HCT116 (cell line): ENCODE results near the gene SRL. TPM values are rescaled to one million over a fixed set of nuclear protein-coding genes. Genes with fewer than 3 reads are reported as not detected.

Experiments used
- ATAC-seq: fragments of 200-7000 bp; cut with Tn5 transposase; 2 replicates; pipeline ENCODE4 v1.9.1; 2020; ENCODE audit warnings: mild to moderate bottlenecking, moderate library complexity
- BruUV-seq: library from RNA; stranded (reverse); fragments of 400-500 nt; replicated peaks from 2 replicates; lab custom pipeline; 2021; lab: Mats Ljungman, UMichigan
- CTCF ChIA-PET: fragments of 300-600 bp; sonication (Branson Sonifier 250); formaldehyde crosslinking; loops from one replicate; lab custom pipeline; 2021; ENCODE audit warnings: antibody characterized with exemption; lab: Charles Lee
- POLR2A ChIA-PET: fragments of 300-600, 350-600 bp; sonication (Branson Sonifier 250); formaldehyde crosslinking; loops from one replicate; lab custom pipeline; 2021; ENCODE audit warnings: antibody characterized with exemption; lab: Charles Lee
- RAD21 ChIA-PET, 2 experiments: fragments of 300-600 bp; sonication (Branson Sonifier 250); formaldehyde crosslinking; loops; one replicate each; lab custom pipeline; 2023; ENCODE audit warnings: low total read pairs in 2 of 2; ENCODE audit not compliant: uncharacterized antibody in 2 of 2, unreplicated experiment in 2 of 2, low non-redundant PET in 1 of 2; lab: Charles Lee
- DNase-seq: peaks from one replicate; pipeline ENCODE4 v3.0.0-alpha.2; 2010; ENCODE audit warnings: low read depth, low spot score
- H2AFZ ChIP-seq: fragments of 200-600 bp; shearing (Covaris generic), sonication (generic); 2 replicates; pipeline ENCODE4 v1.6.1; 2017; ENCODE audit warnings: low read depth, mixed run types, mixed read lengths, antibody characterized with exemption, low read length; ENCODE audit not compliant: poor library complexity, severe bottlenecking
- H3K27ac ChIP-seq: 2 replicates; pipeline ENCODE4 v1.5.1; 2012; ENCODE audit warnings: low read depth, low read length
- H3K27me3 ChIP-seq: fragments of 200-600 bp; sonication (generic); 2 replicates; pipeline ENCODE4 v1.6.1; 2016; ENCODE audit warnings: mixed run types, low read length, mixed read lengths; ENCODE audit not compliant: insufficient read depth
- H3K36me3 ChIP-seq, 2 experiments: fragments of 200-500 bp in 1 of 2; fragments of 200-600 bp in 1 of 2; sonication (Bioruptor generic) in 1 of 2; sonication (generic) in 1 of 2; 2 replicates each; pipeline versions ENCODE4 v1.5.1 to v1.6.1; 2014 to 2016; ENCODE audit warnings: low read length in 2 of 2, inconsistent platforms in 1 of 2, mixed read lengths in 1 of 2, mixed run types in 1 of 2; ENCODE audit not compliant: insufficient read depth in 2 of 2, control insufficient read depth in 1 of 2
- H3K4me1 ChIP-seq, 2 experiments: fragments of 200-600 bp in 1 of 2; sonication (generic) in 1 of 2; 2 replicates each; pipeline versions ENCODE4 v1.5.1 to v1.6.1; 2012 to 2017; ENCODE audit warnings: low read length in 2 of 2, inconsistent platforms in 1 of 2, mild to moderate bottlenecking in 1 of 2, mixed read lengths in 1 of 2, mixed run types in 1 of 2, moderate library complexity in 1 of 2; ENCODE audit not compliant: insufficient read depth in 2 of 2, control insufficient read depth in 1 of 2
- H3K4me2 ChIP-seq: fragments of 200-600 bp; sonication (generic); 2 replicates; pipeline ENCODE4 v1.6.1; 2017; ENCODE audit warnings: mixed run types, low read length, mixed read lengths
- H3K4me3 ChIP-seq, 2 experiments: fragments of 200-600 bp in 1 of 2; sonication (generic) in 1 of 2; replicated peaks in 1 of 2; 2 replicates each; pipeline ENCODE4 v1.5.1; 2011 to 2016; ENCODE audit warnings: low read length in 2 of 2, control low read depth in 1 of 2, low read depth in 1 of 2, mild to moderate bottlenecking in 1 of 2, mixed read lengths in 1 of 2, mixed run types in 1 of 2
- H3K79me2 ChIP-seq: fragments of 200-600 bp; sonication (generic); 2 replicates; pipeline ENCODE4 v1.6.1; 2017; ENCODE audit warnings: mild to moderate bottlenecking, mixed run types, low read length, moderate library complexity, mixed read lengths; ENCODE audit not compliant: insufficient read depth
- H3K9ac ChIP-seq: fragments of 200-600 bp; sonication (generic); 2 replicates; pipeline ENCODE4 v1.6.1; 2016; ENCODE audit warnings: low read length, mixed read lengths
- H3K9me2 ChIP-seq: fragments of 200-600 bp; sonication (generic), shearing (Covaris generic); 2 replicates; pipeline ENCODE4 v1.6.1; 2017; ENCODE audit warnings: mixed run types, mild to moderate bottlenecking, moderate library complexity; ENCODE audit not compliant: insufficient read depth
- H3K9me3 ChIP-seq, 2 experiments: fragments of 200-500 bp in 1 of 2; fragments of 200-600 bp in 1 of 2; sonication (Bioruptor generic) in 1 of 2; sonication (generic) in 1 of 2; 2 replicates each; pipeline ENCODE4 v1.6.1; 2014 to 2017; ENCODE audit warnings: low read length in 2 of 2, mixed read lengths in 2 of 2, inconsistent platforms in 1 of 2, low read depth in 1 of 2, mild to moderate bottlenecking in 1 of 2, mixed run types in 1 of 2, moderate library complexity in 1 of 2; ENCODE audit not compliant: control insufficient read depth in 1 of 2, insufficient read depth in 1 of 2
- H4K20me1 ChIP-seq: fragments of 200-600 bp; sonication (generic), shearing (Covaris generic); 2 replicates; pipeline ENCODE4 v1.6.1; 2017; ENCODE audit warnings: mixed run types, mild to moderate bottlenecking, moderate library complexity; ENCODE audit not compliant: insufficient read depth
- ATF3 ChIP-seq: IDR thresholded peaks from 2 replicates; pipeline ENCODE4 v1.6.1; 2012
- CBX3 ChIP-seq: IDR thresholded peaks from 2 replicates; pipeline ENCODE4 v1.6.1; 2012; ENCODE audit warnings: low read depth
- CTCF ChIP-seq, 3 experiments: fragments of 200-600 bp in 1 of 3; sonication (generic) in 1 of 3; IDR thresholded peaks in 2 of 3; conservative IDR thresholded peaks in 1 of 3; 2 replicates each; pipeline ENCODE4 v1.5.1; 2012 to 2017; ENCODE audit warnings: low read depth in 2 of 3, low read length in 2 of 3, antibody characterized with exemption in 1 of 3, borderline replicate concordance in 1 of 3, control low read depth in 1 of 3, mild to moderate bottlenecking in 1 of 3, mixed read lengths in 1 of 3, mixed run types in 1 of 3, moderate library complexity in 1 of 3; ENCODE audit not compliant: insufficient read depth in 1 of 3
- EGR1 ChIP-seq: IDR thresholded peaks from 2 replicates; pipeline ENCODE4 v1.6.1; 2012; ENCODE audit warnings: low read depth
- EZH2 ChIP-seq: fragments of 200-600 bp; sonication (generic); IDR thresholded peaks from 2 replicates; pipeline ENCODE4 v1.6.1; 2017; ENCODE audit warnings: antibody characterized with exemption, mixed run types
- FOSL1 ChIP-seq: IDR thresholded peaks from 2 replicates; pipeline ENCODE4 v1.6.1; 2012; ENCODE audit warnings: low read depth
- MAX ChIP-seq: IDR thresholded peaks from 2 replicates; pipeline ENCODE4 v1.6.1; 2012
- POLR2A ChIP-seq: IDR thresholded peaks from 2 replicates; pipeline ENCODE4 v1.7.0; 2011; ENCODE audit warnings: borderline replicate concordance; ENCODE audit not compliant: insufficient read depth, insufficient read length; ENCODE audit errors: extremely low read depth
- POLR2AphosphoS5 ChIP-seq: IDR thresholded peaks from 2 replicates; pipeline ENCODE4 v1.6.1; 2011; ENCODE audit warnings: mild to moderate bottlenecking, low read depth, low read length, moderate library complexity
- RAD21 ChIP-seq: IDR thresholded peaks from 2 replicates; pipeline ENCODE4 v1.6.1; 2012; ENCODE audit warnings: low read depth, mild to moderate bottlenecking
- REST ChIP-seq: IDR thresholded peaks from 2 replicates; pipeline ENCODE4 v1.6.1; 2012; ENCODE audit warnings: low read depth
- SIN3A ChIP-seq: IDR thresholded peaks from 2 replicates; pipeline ENCODE4 v1.6.1; 2012; ENCODE audit warnings: low read depth
- SP1 ChIP-seq: IDR thresholded peaks from 2 replicates; pipeline ENCODE4 v1.6.1; 2012; ENCODE audit warnings: low read depth
- SRF ChIP-seq: IDR thresholded peaks from 2 replicates; pipeline ENCODE4 v1.6.1; 2012; ENCODE audit warnings: low read depth
- TCF7L2 ChIP-seq: IDR thresholded peaks from 2 replicates; pipeline ENCODE4 v1.7.0; 2011; ENCODE audit warnings: borderline replicate concordance, inconsistent platforms; ENCODE audit not compliant: insufficient read depth, insufficient read length; ENCODE audit errors: extremely low read depth
- YY1 ChIP-seq: IDR thresholded peaks from 2 replicates; pipeline ENCODE4 v1.6.1; 2011; ENCODE audit warnings: low read length, low read depth, moderate library complexity, mild to moderate bottlenecking; ENCODE audit not compliant: insufficient replicate concordance; ENCODE audit errors: extremely low read depth
- ZFX ChIP-seq: fragments of 450-650 bp; IDR thresholded peaks from 2 replicates; pipeline ENCODE4 v1.6.1; 2017
- ZNF274 ChIP-seq: fragments of 200-500 bp; sonication (Bioruptor generic); IDR thresholded peaks from 2 replicates; pipeline ENCODE4 v1.6.1; 2014; ENCODE audit warnings: mild to moderate bottlenecking, low read depth, low read length, inconsistent platforms
- intact Hi-C: fragments of 100-400 bp; cut with micrococcal nuclease; formaldehyde crosslinking; loops from 2 replicates; pipeline ENCODE4 v1.10.0; 2022
- total RNA-seq: library from RNA; stranded (reverse); gene quantifications from one replicate; pipeline ENCODE4 v1.2.1, GENCODE V29; 2021; ENCODE audit not compliant: unreplicated experiment

Gene SRL
- total RNA-seq, 1 experiment from 2014 or later: not detected

GRCh38 chr16:4207683-4208340 is 34.1 kb downstream of the SRL start:
- no peak for DNase-seq
- Histone ChIP-seq H3K9me2 (no peaks in the 10 kb centered on the region), H3K9ac (no peak overlapping the region), H2AFZ (no peak overlapping the region), H3K4me2 (no peak overlapping the region), H3K79me2 (no peaks in the 10 kb centered on the region), H3K27ac (no peak overlapping the region), H4K20me1 (no peaks in the 10 kb centered on the region), H3K36me3 (no peaks in the 10 kb centered on the region), H3K9me3 (no peaks in the 10 kb centered on the region), H3K27me3 (no peaks in the 10 kb centered on the region), H3K4me1 (peaks cover 2 to 7% of the 10 kb centered on the region in 2 experiments), H3K4me3 (no peak overlapping the region)
- ChIA-PET POLR2A (no interaction called here), CTCF (no interaction called here), RAD21 (no interaction called here)
- BruUV-seq: no TSS peak
- TF ChIP-seq SRF: no peak
- no peak for TF ChIP-seq POLR2AphosphoS5
- no peak for TF ChIP-seq CTCF (IDR thresholded peaks at IDR 0.05 in 2 of 3, conservative IDR thresholded peaks at IDR 0.05 in 1 of 3; ENCODE audit: borderline replicate concordance in 1 of 3, insufficient read depth in 1 of 3, low read depth in 2 of 3, low read length in 2 of 3)
- no peak for TF ChIP-seq CBX3
- TF ChIP-seq TCF7L2: no peak
- no peak for TF ChIP-seq SP1
- no peak for TF ChIP-seq EGR1
- no peak for TF ChIP-seq REST
- no peak for TF ChIP-seq ZFX
- no peak for TF ChIP-seq SIN3A
- no peak for TF ChIP-seq ZNF274
- no peak for TF ChIP-seq RAD21
- no peak for TF ChIP-seq FOSL1
- no peak for TF ChIP-seq YY1
- no peak for TF ChIP-seq ATF3
- no peak for TF ChIP-seq MAX
- no peak for TF ChIP-seq POLR2A
- TF ChIP-seq EZH2: no peak
- no peak for ATAC-seq
- intact Hi-C loops: no loop called here
